NK-92 (cell line): ENCODE results near the gene NDRG3.

Source experiments
- DNase-seq: peaks from one replicate; lab custom pipeline; 2025; ENCODE audit not compliant: unreplicated experiment; lab: John Stamatoyannopoulos, UW

The NDRG3 gene

GRCh38 chr20:36745927-36746659, at the start of gene NDRG3:
TSS of gene NDRG3 (minus strand) at chr20:36746090. CDS start at chr20:36721735, 24,355 bp downstream.
- DNase-seq: peak; percentile 44

GRCh38 chr20:36794116-36794474, 48.2 kb upstream of the NDRG3 start:
- no peak for DNase-seq

GRCh38 chr20:36793294-36794115, 47.6 kb upstream of the NDRG3 start:
- DNase-seq: no peak

GRCh38 chr20:36792422-36792821, 46.5 kb upstream of the NDRG3 start:
- DNase-seq: no peak

- no peak for DNase-seq
Observed at GRCh38 chr20:36791862-36792261, 46.0 kb upstream of the NDRG3 start.

- no peak for DNase-seq
Observed at GRCh38 chr20:36786663-36787062, 40.8 kb upstream of the NDRG3 start.

GRCh38 chr20:36786246-36786645, 40.4 kb upstream of the NDRG3 start:
- no peak for DNase-seq

- no peak for DNase-seq
Observed at GRCh38 chr20:36785308-36785707, 39.4 kb upstream of the NDRG3 start.

GRCh38 chr20:36784900-36785299, 39.0 kb upstream of the NDRG3 start:
- no peak for DNase-seq

- no peak for DNase-seq
Observed at GRCh38 chr20:36784116-36784515, 38.2 kb upstream of the NDRG3 start.

- DNase-seq: no peak
Observed at GRCh38 chr20:36779656-36780025, 33.8 kb upstream of the NDRG3 start.

GRCh38 chr20:36778831-36779655, 33.2 kb upstream of the NDRG3 start:
- DNase-seq: no peak

GRCh38 chr20:36777576-36777975, 31.7 kb upstream of the NDRG3 start:
- no peak for DNase-seq

GRCh38 chr20:36777167-36777566, 31.3 kb upstream of the NDRG3 start:
- no peak for DNase-seq

GRCh38 chr20:36775826-36776225, 29.9 kb upstream of the NDRG3 start:
- no peak for DNase-seq

GRCh38 chr20:36775196-36775595, 29.3 kb upstream of the NDRG3 start:
- DNase-seq: no peak

GRCh38 chr20:36773597-36774390, 27.9 kb upstream of the NDRG3 start, which contains the start of gene DSN1:
TSS of gene DSN1 (minus strand) at chr20:36773763. CDS start at chr20:36771458, 2,305 bp downstream.
- peak; percentile 89 for DNase-seq

- DNase-seq: no peak
Observed at GRCh38 chr20:36773107-36773596, 27.3 kb upstream of the NDRG3 start.

- DNase-seq: no peak
Observed at GRCh38 chr20:36770680-36771079, 24.8 kb upstream of the NDRG3 start.

GRCh38 chr20:36768768-36769430, 23.0 kb upstream of the NDRG3 start:
- no peak for DNase-seq
